Left ventricle myocardium superior (tissue), 1 donor: ENCODE measurements around the gene RMC1. TPM values are rescaled to one million over a fixed set of nuclear protein-coding genes. Genes with fewer than 3 reads are reported as not detected.
"Not testable (repeated sequence)": the region's sequence is repeated elsewhere in the genome, so short reads cannot be mapped to it uniquely, and the experiment has no call there.

Experiments used
- ATAC-seq: fragments of 200-7000 bp; cut with Tn5 transposase; one replicate; pipeline ENCODE4 v1.9.1; 2020; ENCODE audit warnings: mild to moderate bottlenecking, moderate library complexity
- DNase-seq: peaks from one replicate; pipeline ENCODE4 v3.0.0-alpha.2; 2020
- intact Hi-C: fragments of 100-400 bp; cut with micrococcal nuclease; formaldehyde crosslinking; loops from one replicate; pipeline ENCODE4 v1.11.0; 2022
- total RNA-seq: library from RNA; stranded (reverse); fragmentation: NEBNext Ultra II Directional; extraction: Animal tissue kit (Norgen Biotek cat#: 25700); gene quantifications from one replicate; pipeline ENCODE4 v1.2.1, GENCODE V29; 2021
- donor health status: DM: no; HTN: yes; CAD: no; lungs with severe emphysema.

Gene RMC1
- total RNA-seq, 1 donor from 2014 or later: 12.6 TPM

DNA sequence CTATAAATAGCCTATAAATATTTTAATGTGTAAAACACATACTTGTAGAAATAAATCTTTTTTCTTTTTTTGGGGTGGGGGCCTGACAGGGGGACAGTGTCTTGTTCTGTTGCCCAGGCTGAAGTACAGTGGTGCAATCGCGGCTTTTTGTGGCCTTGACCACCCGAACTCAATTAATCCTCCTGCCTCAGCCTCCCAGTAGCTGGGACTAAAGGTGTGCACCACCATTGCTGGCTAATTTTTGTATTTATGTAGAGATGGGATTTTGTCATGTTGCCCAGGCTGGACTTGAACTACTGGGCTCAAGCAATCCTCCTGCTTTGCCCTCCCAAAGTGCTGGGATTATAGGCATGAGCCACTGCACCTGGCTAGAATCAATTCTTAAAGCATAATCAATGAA is 45.4 kb downstream of the RMC1 start:
- DNase-seq (no peak), ATAC-seq (no peak)
- intact Hi-C loops: no loop called here

DNA sequence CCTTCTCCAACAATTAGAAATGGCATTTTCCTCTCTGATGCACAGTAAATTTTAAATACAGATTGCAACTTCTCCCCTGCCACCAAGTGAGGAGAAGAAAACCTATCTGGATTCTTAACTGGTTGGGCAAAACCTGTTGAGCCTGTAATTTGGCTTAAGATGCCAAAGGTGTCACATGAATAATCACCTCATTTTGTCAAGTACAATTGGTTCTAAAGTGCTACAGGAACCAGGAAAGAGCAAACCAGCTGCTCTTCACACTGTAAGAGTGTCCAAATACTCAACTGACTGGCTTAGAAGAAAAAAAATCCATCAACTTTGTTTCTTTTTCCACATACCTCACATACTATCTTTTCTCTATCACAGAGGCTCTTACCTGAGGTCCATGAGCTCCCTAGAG is 47.6 kb downstream of the RMC1 start:
- intact Hi-C loops: no loop called here
- ATAC-seq: no peak

DNA sequence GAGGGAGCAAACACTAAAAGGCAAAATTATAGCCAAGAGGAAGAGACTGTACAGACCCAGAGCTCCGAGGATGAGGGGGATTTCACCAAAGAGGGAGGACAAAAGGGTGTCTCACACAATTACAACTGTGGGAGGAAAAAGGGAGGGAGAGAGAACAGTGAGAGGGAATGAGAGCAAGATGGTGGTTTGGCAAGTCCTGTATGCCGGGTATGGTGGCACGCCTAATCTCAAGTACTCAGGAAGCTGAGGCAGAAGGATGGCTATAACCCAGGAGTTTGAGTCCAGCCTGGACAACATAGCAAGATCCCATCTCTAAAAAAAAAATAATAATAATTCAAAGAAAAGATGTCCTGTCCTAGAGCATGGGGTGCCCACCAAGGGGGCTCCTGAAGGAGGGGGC is 48.7 kb downstream of the RMC1 start:
- intact Hi-C loops: no loop called here
- DNase-seq: no peak

More for the DNA sequence above, 47.6 kb downstream of the RMC1 start:
- DNase-seq: no peak

DNA sequence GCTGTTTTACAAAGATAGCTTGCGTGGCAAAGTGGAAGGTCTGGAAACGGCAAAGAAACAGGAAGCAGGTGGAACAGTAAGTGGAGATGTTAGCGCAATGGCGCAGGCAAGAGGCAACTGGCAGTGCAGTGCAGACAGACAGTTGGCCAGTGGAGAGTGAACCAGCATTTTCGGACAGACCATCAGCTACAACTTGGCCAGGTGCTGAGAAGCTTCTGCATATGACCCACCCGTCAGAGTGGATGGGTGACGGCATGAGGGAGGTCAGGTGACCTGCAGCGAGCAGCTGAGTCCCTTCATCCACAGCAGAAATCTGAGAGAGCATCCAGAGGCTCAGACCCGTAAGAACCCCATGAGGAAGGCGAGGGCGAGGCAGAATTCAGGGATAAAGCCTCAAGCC is 49.2 kb downstream of the RMC1 start:
- intact Hi-C loops: no loop called here
- ATAC-seq (no peak), DNase-seq (no peak)

More for the DNA sequence above, 48.7 kb downstream of the RMC1 start:
- ATAC-seq: no peak

DNA sequence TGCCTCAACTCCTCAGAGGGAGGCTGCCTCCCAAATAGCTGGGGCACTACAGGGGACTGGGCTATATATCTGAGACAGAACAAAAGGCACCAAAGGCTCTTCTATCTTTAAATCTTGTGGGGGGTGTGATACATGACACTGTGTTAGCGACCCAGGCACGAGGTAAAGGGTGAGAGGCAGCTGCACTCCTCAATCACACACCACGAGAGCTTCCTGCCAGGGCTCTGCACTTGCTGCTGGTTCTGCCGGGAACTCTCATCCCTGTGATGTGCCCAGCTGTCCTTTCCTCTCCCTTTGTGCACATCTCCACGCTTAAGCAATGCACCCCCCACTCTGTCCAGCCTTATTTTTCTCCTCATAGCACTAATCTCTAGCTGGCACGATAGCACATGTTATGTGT is 50.6 kb downstream of the RMC1 start:
- no peak for DNase-seq
- no peak for ATAC-seq
- intact Hi-C loops: no loop called here

DNA sequence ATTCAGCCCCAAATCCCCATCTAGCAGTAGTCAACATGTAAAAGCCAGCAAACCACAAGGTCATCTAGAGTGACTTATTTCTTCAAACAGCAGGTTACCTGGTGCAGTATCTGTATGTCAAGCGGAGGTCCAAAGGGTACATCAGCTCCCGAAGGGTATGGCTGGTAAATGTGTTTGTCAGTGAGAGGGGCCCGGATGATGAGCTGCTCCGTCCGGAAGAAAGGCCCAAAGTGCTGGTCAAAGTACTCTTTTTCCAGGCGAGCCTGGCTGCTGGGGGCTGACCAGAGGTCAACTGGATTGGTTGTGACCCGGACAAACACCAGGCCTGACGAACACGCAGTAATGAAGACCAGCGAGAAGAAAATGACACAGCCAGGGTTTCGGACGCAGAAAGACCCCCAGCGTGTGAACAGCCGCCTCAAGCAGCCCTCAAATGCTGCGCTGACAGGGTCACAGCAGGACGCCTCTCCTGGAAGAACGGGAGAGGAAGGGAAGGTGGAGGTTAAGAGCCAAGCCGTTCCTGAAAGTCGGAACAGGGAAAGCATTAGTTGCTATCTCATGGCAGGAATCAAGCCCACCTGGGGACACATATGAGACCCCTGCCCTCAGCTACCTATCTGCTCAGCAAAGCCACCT is 53.0 kb downstream of the RMC1 start:
- ATAC-seq (no peak), DNase-seq (no peak)
- intact Hi-C loops: no loop called here

DNA sequence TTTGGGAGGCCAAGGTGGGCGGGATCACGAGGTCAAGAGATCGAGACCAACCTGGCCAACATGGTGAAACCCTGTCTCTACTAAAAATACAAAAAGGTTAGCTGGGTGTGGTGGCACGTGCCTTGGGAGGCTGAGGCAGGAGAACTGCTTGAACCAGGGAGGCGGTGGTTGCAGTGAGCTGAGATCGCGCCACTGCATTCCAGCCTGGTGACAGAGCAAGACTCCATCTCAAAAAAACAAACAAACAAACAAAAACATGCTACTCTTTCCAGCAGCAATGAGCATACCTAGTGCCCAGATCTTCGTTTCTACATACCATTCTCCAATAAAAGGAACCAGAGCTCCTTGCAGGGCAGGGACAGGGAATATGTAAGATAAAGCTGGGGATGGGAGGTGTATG is 54.2 kb downstream of the RMC1 start:
- DNase-seq, intact Hi-C loops, ATAC-seq: not testable (repeated sequence)

DNA sequence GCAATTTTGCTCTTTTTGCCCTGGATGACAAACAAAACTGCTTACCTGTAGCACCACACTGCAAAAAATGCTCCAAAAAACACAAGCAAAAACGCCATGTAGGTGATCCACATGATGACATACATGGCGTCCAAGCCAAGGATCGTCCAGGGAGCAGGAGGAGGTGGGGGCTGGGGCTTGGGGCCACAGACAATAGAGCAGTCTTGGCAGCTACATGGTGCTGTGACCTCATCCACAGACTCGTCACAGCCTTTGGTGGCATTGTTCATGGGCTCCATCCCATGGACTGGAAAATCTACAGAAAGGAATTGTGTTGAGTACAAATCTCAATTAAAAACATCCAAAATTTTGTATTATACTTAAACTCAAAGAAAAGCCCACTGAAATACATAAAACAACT is 56.9 kb downstream of the RMC1 start:
- ATAC-seq (no peak), DNase-seq (no peak)
- intact Hi-C loops: no loop called here

DNA sequence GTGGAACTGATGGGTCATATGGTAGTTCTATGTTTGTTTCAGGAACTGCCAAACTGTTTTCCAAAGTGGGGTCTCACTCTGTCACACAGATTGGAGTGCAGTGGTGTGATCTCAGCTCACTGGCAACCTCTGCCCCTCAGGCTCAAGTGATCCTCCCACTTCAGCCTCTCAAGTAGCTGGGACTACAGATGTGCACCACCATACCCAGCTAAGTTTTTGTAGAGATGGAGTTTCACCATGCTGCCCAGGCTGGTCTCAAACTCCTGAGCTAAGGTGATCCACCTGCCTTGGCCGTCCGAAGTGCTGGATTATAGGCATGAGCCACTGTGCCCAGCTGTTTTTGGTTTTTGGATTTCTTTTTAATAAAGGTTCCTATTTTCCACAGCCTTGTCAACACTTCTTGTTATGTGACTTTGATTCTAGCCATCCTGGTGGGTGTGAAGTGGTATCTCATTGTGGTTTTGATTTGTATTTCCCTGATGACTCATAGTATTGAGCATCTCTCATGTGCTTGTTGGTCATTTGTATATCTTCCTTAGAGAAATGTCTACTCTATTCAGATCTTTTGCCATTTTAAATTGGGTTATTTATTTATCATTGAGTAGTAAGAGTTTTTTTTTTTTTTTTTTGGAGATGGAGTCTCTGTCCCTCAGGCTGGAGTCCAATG is 60.2 kb downstream of the RMC1 start:
- intact Hi-C loops: no loop called here
- DNase-seq (no peak), ATAC-seq (no peak)

DNA sequence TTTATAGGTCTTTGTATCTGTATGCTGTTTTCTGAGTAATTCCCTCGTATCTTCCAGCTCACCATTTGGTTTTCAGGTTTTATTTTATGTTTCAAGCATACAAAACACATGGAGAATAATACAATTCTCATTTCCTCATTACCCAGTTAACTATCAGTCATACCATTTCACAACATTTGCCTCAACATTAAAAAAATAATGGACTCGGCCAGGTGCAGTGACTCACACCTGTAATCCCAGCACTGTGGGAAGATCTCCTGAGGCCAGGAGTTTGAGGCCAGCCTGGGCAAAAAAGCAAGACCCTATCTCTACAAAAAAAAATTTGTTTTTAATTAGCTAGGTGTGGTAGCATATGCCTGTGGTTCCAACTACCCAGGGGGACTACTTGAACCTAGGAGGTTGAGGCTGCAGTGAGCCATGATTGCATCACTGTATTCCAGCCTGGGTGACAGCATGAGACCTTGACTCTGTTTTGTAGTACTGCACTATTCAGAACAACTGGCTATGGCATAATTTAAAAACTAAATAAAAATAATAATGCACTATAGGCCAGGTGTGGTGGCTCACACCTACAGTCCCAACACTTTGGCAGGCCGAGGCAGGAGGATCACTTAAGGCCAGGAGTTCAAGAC is 62.7 kb downstream of the RMC1 start:
- ATAC-seq (no peak), DNase-seq (no peak)
- intact Hi-C loops: no loop called here

DNA sequence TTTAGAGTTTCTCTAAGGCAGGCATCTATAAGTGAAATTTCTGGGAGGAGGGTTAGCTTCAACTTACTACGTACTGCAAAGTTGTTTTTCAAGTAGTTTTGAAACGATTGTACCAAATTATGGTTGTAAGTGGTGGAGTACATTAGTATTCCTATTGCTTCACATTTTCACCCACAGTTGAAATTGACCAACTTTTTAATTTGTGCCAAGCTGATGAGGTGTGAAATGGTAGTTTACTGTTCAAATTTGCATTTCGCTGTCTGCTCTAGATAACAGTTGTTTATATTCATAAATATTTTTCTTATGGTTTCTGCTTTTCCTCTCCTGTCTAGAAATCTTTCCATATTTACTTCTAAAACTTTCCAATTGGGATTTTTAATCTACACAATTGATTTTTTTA is 64.4 kb downstream of the RMC1 start:
- ATAC-seq: no peak
- intact Hi-C loops: no loop called here
- no peak for DNase-seq

DNA sequence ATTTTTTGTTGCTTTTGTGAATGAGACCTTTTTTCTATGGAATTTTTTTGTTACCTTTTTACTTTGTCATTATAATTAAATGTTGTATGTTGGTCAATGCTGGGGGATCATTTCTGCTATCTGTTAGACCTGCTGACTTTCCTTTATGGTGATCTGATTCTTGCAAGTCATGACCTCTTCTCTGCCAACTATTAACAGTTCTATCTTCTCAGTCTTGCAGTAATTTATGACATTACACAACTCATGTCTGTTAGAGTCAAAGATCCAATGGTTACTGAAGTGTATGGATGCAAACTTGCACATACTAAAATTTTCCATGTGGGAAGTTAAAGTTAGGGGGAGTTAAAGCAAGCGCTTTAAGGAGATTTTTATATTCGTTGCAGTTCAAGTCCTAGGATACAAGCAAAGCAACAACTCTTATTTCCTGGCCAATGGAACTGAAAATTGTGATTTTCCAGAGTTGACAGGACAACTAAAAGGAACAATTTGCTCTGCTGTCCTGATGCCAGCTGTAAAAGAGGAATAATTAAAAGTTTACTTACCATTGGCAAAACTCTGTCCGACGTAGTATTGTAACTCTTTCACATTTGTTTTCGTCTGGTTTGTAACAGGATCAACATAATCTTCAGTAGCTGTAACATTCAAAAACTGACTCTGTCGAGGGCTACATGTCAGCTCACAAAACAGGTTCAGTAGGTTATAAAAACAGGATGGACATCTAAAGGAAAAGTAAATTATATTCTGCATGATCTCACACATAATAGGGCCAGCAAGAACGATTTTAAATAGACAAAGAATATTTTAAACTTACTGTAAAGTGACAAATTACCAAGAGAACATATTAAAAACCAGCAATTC is 65.2 kb downstream of the RMC1 start:
- DNase-seq (no peak), ATAC-seq (no peak)
- intact Hi-C loops: no loop called here

DNA sequence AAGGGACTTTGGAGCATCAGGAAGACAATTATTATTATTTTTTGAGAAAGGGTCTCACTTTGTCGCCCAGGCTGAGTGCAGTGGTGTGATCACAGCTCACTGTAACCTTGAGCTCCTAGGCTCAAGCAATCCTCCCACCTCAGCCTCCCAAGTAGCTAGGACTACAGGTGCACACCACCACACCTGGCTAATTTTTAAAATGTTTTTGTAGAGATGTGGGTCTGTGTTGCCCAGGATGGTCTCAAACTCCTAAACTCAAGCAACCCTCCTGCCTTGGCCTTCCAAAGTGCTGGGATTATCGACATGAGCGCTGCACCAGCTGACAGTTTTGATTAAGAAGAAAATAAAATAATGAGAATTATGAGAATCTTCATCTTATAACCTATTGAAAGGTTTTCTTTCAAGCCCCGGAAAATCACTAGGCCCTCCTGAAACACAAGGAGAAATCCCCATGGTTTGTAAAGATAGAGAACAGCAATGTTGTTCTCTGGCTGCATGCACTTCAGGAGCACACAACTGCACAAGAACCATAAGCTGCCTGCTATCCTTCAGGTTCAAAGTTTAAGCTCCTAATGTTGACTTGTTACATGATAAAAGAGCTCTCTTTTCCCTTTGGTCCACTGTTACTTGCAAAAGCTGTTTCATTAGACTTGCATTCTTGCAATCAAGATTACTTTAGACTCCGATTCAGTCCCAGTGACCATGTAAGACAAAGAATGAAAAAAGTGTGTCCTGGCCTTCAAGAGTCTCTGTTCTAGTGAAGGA is 66.2 kb downstream of the RMC1 start:
- ATAC-seq: no peak

DNA sequence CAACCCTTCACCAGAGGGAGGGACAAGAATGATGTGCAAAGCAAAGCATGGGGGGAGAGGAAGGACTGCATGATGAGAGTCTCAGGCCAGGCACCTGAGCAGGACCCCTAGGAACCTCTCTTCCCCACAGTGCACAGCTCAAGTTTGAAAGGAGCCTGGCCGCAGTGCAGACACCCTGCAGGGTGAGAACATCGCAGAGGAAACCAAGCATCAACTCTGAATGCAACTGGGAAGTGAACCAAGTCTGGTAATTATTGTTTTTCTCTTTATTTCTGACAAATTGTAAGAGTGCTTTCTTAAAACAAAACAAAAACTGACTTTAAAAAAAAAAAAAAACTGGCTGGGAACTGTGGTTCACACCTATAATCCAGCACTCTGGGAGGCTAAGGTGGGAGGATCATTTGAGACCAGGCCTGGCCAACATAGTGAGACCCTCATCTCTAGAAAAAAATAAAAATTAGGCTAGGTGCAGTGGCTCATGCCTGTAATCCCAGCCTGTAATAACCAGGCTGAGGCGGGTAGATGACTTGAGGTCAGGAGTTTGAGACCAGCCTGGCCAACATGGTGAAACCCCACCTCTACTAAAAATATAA is 67.7 kb downstream of the RMC1 start:
- DNase-seq (no peak), ATAC-seq (no peak)
- intact Hi-C loops: no loop called here

More for the DNA sequence above, 66.2 kb downstream of the RMC1 start:
- DNase-seq: no peak
- intact Hi-C loops: no loop called here

DNA sequence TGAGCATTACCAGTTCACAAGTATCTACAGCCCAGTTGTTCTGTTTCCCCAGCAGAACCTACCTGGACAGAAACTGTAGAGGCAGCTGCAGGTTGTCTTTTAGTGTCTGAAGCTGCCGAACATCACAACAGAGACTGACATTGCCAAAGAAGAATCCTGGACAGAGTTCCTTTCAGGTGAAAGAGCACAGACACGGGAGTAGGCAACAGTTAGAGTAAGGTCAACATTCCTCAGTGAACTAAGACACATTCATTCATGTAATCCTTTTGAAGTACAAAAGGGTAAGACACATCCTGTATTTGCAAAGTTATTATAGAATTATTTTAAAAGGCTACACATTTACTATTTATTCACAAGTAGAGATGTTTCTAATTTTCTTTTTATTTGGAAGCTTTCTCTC is 68.7 kb downstream of the RMC1 start:
- intact Hi-C loops: no loop called here
- DNase-seq: no peak
- no peak for ATAC-seq

DNA sequence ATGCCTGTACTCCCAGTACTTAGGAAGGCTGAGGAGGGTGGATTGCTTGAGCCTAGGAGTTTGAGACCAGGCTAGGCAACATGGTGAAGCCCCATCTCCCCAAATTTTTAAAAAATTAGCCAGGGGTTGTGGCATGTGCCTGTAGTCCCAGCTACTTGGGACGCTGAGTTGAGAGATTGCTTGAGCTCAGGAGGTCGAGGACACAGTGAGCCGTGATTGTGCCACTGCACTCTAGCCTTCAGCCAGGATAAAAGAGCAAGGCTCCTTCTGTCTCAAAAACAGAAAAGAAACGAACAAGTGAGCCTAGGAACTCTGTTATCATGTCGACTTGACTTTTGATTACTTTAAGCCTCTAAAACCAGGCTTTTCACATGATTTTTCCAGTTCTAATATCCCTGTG is 69.3 kb downstream of the RMC1 start:
- intact Hi-C loops: no loop called here
- DNase-seq (no peak), ATAC-seq (peak; percentile 62)

DNA sequence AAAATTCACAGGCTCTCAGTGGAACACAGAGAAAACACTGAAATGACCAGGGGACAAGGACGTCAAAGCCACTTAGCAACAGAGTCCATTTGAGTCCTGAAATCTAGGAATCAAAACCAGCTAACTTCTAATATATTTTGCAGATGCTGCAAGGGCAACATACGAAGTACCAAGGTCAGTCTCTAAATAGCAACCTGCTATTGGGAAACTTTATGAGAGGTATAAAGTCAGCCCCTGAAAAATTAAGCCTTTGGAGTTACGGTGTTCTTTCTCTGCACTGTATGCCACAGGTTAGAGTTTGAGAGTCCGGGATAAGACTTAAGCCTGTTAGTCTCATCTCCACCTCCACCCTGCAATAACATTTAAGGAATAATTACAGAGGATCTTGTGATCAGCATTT is 69.7 kb downstream of the RMC1 start:
- intact Hi-C loops: no loop called here
- no peak for DNase-seq
- ATAC-seq: peak; percentile 61

DNA sequence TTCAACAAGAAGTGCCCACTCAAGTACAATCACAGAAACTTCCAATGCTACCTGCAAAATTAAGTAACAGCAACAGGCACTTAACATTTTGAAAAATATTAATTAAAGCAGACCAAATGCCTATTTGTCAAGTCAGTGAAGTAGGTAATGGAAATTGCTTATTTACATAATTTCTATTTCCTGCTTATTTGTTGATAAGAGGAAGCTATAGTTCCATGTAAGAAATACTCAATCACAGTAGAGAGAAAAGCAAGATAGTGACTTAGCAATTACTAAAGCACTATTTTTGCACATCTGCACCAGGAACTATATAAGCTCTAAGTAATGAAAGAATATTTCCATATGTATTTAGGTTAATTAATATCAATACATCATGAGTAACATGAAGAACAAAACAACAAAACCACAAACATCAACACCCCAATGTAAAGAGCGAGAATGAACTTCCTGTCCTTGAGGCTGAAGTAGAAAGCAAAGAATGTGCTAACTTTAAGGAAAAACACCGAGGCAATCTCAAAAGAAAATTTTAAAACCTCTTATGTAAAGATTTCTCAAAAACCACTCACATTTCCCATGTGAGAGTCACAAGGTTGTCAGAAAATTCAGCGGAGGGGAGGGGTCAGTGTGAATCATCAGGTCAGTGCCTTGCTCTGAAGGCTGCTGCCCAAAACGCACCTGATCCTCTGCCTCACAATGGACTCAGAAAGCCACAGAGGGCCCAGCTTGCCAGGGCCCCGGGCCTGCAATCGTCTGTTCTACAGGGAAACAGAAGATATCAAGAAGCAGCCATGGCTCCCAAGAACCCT is 70.5 kb downstream of the RMC1 start:
- DNase-seq (no peak), ATAC-seq (peak; percentile 39)
- intact Hi-C loops: no loop called here
